HFFc6 (cell line): ENCODE results near the gene TBC1D1. TPM values are rescaled to one million over a fixed set of nuclear protein-coding genes. Genes with fewer than 3 reads are reported as not detected.

Source experiments
- DNase-seq: peaks from one replicate; pipeline ENCODE4 v3.0.0-alpha.2; 2018
- H3K27ac Mint-ChIP-seq: 2 replicates; pipeline ENCODE4 v1.8.0; 2020; ENCODE audit warnings: mild to moderate bottlenecking, mixed read lengths
- H3K27me3 Mint-ChIP-seq: 2 replicates; pipeline ENCODE4 v1.8.0; 2021; ENCODE audit warnings: mild to moderate bottlenecking, moderate library complexity, mixed read lengths; ENCODE audit not compliant: insufficient read depth
- H3K36me3 Mint-ChIP-seq: 2 replicates; pipeline ENCODE4 v1.8.0; 2021; ENCODE audit warnings: low read depth, mixed read lengths
- H3K4me1 Mint-ChIP-seq: 2 replicates; pipeline ENCODE4 v1.8.0; 2020; ENCODE audit warnings: low read depth, mixed read lengths
- H3K4me3 Mint-ChIP-seq: 2 replicates; pipeline ENCODE4 v1.8.0; 2020; ENCODE audit warnings: mild to moderate bottlenecking, moderate library complexity, mixed read lengths
- H3K9me3 Mint-ChIP-seq: 2 replicates; pipeline ENCODE4 v1.8.0; 2020; ENCODE audit warnings: mild to moderate bottlenecking, mixed read lengths
- CTCF ChIP-seq: fragments of 200-600 bp; sonication (generic); IDR thresholded peaks from 2 replicates; pipeline ENCODE4 v1.5.0; 2021; ENCODE audit warnings: antibody characterized with exemption, mild to moderate bottlenecking
- total RNA-seq, 6 experiments: library from RNA; stranded (reverse); fragmentation: NEBNext Ultra II Directional; extraction: Animal tissue kit (Norgen Biotek cat#: 25700); gene quantifications; 2 replicates in 1 of 6; 3 replicates in 5 of 6; pipeline ENCODE4 v1.2.3, GENCODE V29; 2021

Gene TBC1D1
- total RNA-seq, 6 experiments from 2014 or later, result 78.5 to 126 (median 112) TPM

DNA sequence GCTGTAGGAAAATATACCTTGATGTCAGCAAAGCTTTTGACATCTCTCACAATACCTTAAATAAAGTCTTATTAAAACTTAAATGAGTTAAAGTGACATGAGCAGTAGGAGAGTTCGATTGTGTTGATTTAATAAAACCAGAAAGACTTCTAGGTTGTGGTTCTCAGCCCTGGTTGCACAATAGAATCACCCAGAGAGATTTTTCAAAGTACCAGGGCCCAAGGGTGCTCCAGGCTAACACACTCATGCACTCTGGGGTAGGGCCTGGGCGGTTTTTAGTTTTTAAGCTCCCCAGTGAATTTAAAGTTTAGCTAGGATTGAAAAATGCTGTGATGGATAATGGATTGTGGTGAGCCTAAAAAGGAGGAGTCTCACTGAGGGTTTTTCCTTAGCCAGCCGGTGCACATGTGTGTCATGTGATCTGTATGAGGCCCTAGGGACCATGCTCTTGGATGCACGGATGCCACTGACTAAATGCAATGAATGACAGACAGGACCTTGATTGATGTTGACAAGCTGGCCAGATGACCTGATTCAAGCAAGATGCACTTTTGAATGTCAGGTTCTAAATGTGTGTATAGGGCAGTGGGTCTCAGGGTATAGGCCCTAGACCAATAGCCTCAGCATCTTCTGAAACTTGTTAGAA is 254.3 kb downstream of the TBC1D1 start:
- DNase-seq, result no peak
- Mint-ChIP-seq H3K27me3 (no peaks in the 10 kb centered on the region; the same call in 1 of the 2 replicates), H3K36me3 (peaks cover 10% of the 10 kb centered on the region), H3K4me3 (peak overlapping the region; percentile 41; the same call in 1 of the 2 replicates), H3K9me3 (no peaks in the 10 kb centered on the region), H3K27ac (peak overlapping the region; percentile 89), H3K4me1 (peaks cover 83% of the 10 kb centered on the region)
- TF ChIP-seq CTCF, result no peak

GRCh38 chr4:38145741-38146140 is 254.9 kb downstream of the TBC1D1 start:
- no peak for TF ChIP-seq CTCF
- no peaks in the 10 kb centered on the region; the same call in 1 of the 2 replicates for H3K27me3 Mint-ChIP-seq
- H3K9me3 Mint-ChIP-seq, result no peaks in the 10 kb centered on the region
- H3K36me3 Mint-ChIP-seq, result peaks cover 6% of the 10 kb centered on the region; the same call in 1 of the 2 replicates
- peak; percentile 88 for DNase-seq
- H3K27ac Mint-ChIP-seq, result peak overlapping the region; percentile 89
- peak overlapping the region; percentile 41 for H3K4me3 Mint-ChIP-seq
- H3K4me1 Mint-ChIP-seq, result peaks cover 88% of the 10 kb centered on the region

GRCh38 chr4:38146383-38146782 is 255.5 kb downstream of the TBC1D1 start:
- H3K4me1 Mint-ChIP-seq, result peaks cover 95% of the 10 kb centered on the region
- no peak overlapping the region for H3K4me3 Mint-ChIP-seq
- peaks cover 6% of the 10 kb centered on the region; the same call in 1 of the 2 replicates for H3K36me3 Mint-ChIP-seq
- no peaks in the 10 kb centered on the region for H3K9me3 Mint-ChIP-seq
- TF ChIP-seq CTCF, result no peak
- H3K27me3 Mint-ChIP-seq, result no peaks in the 10 kb centered on the region; the same call in 1 of the 2 replicates
- peak overlapping the region; percentile 89 for H3K27ac Mint-ChIP-seq
- DNase-seq, result no peak

- DNase-seq, result no peak
- H3K27ac Mint-ChIP-seq, result peak overlapping the region; percentile 92
- no peak for TF ChIP-seq CTCF
- H3K4me3 Mint-ChIP-seq, result peak overlapping the region; percentile 71
- H3K4me1 Mint-ChIP-seq, result peaks cover 96% of the 10 kb centered on the region
- H3K27me3 Mint-ChIP-seq, result no peaks in the 10 kb centered on the region; the same call in 1 of the 2 replicates
- H3K36me3 Mint-ChIP-seq, result peaks cover 6% of the 10 kb centered on the region; the same call in 1 of the 2 replicates
- H3K9me3 Mint-ChIP-seq, result no peaks in the 10 kb centered on the region
These were observed 258.6 kb downstream of the TBC1D1 start for GRCh38 chr4:38149472-38149996.

GRCh38 chr4:38149997-38150671 is 259.2 kb downstream of the TBC1D1 start:
- Mint-ChIP-seq H3K4me3 (peak overlapping the region; percentile 71), H3K36me3 (peaks cover 6% of the 10 kb centered on the region; the same call in 1 of the 2 replicates), H3K9me3 (no peaks in the 10 kb centered on the region), H3K27me3 (no peaks in the 10 kb centered on the region; the same call in 1 of the 2 replicates), H3K27ac (peak overlapping the region; percentile 92), H3K4me1 (peaks cover 96% of the 10 kb centered on the region)
- DNase-seq, result peak; percentile 69
- TF ChIP-seq CTCF, result no peak
